Neural progenitor cell (in vitro differentiated cells): ENCODE measurements around the gene TRIP13. TPM values are rescaled to one million over a fixed set of nuclear protein-coding genes. Genes with fewer than 3 reads are reported as not detected.
A peak's percentile ranks its signal among the peaks of the same experiment; 100 is the strongest.

Source experiments
- DNase-seq: peaks from one replicate; pipeline ENCODE4 v3.0.0-alpha.2; 2016; ENCODE audit warnings: low spot score
- H2AFZ ChIP-seq: fragments of 200-600 bp; sonication (generic); replicated peaks from 2 replicates; pipeline ENCODE4 v1.6.1; 2016; ENCODE audit warnings: antibody characterized with exemption
- H3F3A ChIP-seq: fragments of 200-600 bp; sonication (generic); 2 replicates; pipeline ENCODE4 v1.6.1; 2016; ENCODE audit warnings: antibody characterized with exemption, low read depth
- H3K27ac ChIP-seq: fragments of 200-600 bp; sonication (generic); 2 replicates; pipeline ENCODE4 v1.5.1; 2016; ENCODE audit warnings: mild to moderate bottlenecking
- H3K27me3 ChIP-seq: fragments of 200-600 bp; sonication (generic); 2 replicates; pipeline ENCODE4 v1.6.1; 2016; ENCODE audit warnings: mild to moderate bottlenecking, moderate library complexity
- H3K36me3 ChIP-seq: fragments of 200-600 bp; sonication (generic); 2 replicates; pipeline ENCODE4 v1.5.1; 2016
- H3K4me1 ChIP-seq: fragments of 200-600 bp; sonication (generic); 2 replicates; pipeline ENCODE4 v1.6.1; 2016; ENCODE audit warnings: mixed run types
- H3K4me2 ChIP-seq: fragments of 200-600 bp; sonication (generic); 2 replicates; pipeline ENCODE4 v1.6.1; 2016
- H3K4me3 ChIP-seq: fragments of 200-600 bp; sonication (generic); 2 replicates; pipeline ENCODE4 v1.5.1; 2016
- H3K79me2 ChIP-seq: fragments of 200-600 bp; sonication (generic); 2 replicates; pipeline ENCODE4 v1.6.1; 2016; ENCODE audit warnings: low read depth
- H3K9ac ChIP-seq: fragments of 200-600 bp; sonication (generic); 2 replicates; pipeline ENCODE4 v1.6.1; 2016
- H3K9me3 ChIP-seq: fragments of 200-600 bp; sonication (generic); 2 replicates; pipeline ENCODE4 v1.5.1; 2016; ENCODE audit warnings: low read depth
- H4K20me1 ChIP-seq: fragments of 200-600 bp; sonication (generic); 2 replicates; pipeline ENCODE4 v1.6.1; 2016; ENCODE audit warnings: low read depth
- H3K27ac Mint-ChIP-seq: 3 replicates; pipeline ENCODE4 v1.8.0; 2021; ENCODE audit warnings: mixed read lengths
- H3K27me3 Mint-ChIP-seq: 2 replicates; pipeline ENCODE4 v1.8.0; 2022; ENCODE audit warnings: low read depth, mild to moderate bottlenecking, inconsistent platforms, moderate library complexity, mixed read lengths; ENCODE audit not compliant: insufficient read depth
- H3K36me3 Mint-ChIP-seq: 3 replicates; pipeline ENCODE4 v1.8.0; 2021; ENCODE audit warnings: mixed read lengths
- H3K4me1 Mint-ChIP-seq: 3 replicates; pipeline ENCODE4 v1.8.0; 2021; ENCODE audit warnings: mixed read lengths
- H3K4me3 Mint-ChIP-seq: 3 replicates; pipeline ENCODE4 v1.8.0; 2021; ENCODE audit warnings: mild to moderate bottlenecking, moderate library complexity, mixed read lengths
- H3K9me3 Mint-ChIP-seq: 3 replicates; pipeline ENCODE4 v1.8.0; 2020; ENCODE audit warnings: mixed read lengths
- EZH2 ChIP-seq: fragments of 200-600 bp; sonication (generic); IDR thresholded peaks from 2 replicates; pipeline ENCODE4 v1.6.1; 2017; ENCODE audit warnings: antibody characterized with exemption, mild to moderate bottlenecking, moderate library complexity
- EZH2phosphoT487 ChIP-seq: fragments of 200-600 bp; sonication (generic); IDR thresholded peaks from 2 replicates; pipeline ENCODE4 v1.6.1; 2017; ENCODE audit warnings: antibody characterized with exemption
- total RNA-seq: library from RNA; depleted of rRNA; stranded (reverse); fragments of >200 nt; gene quantifications from 2 replicates; pipeline ENCODE4 v1.2.3, GENCODE V29; 2015; ENCODE audit warnings: low replicate concordance
- TF ChIP-seq, protein P1 (sequence below): fragments of 200-600 bp; sonication (generic); IDR thresholded peaks from 2 replicates; pipeline ENCODE4 v1.5.1; 2017; ENCODE audit warnings: antibody characterized with exemption, mild to moderate bottlenecking

The TRIP13 gene
- total RNA-seq, 1 donor from 2014 or later: 32.3 TPM

GRCh38 chr5:947626-948471 lies 55.2 kb downstream of the TRIP13 start:
- no peak overlapping the region for H3K4me3 Mint-ChIP-seq
- Histone ChIP-seq H3F3A (peaks cover 7% of the 10 kb centered on the region), H3K4me2 (no peak overlapping the region), H3K79me2 (no peaks in the 10 kb centered on the region), H3K4me3 (no peak overlapping the region), H4K20me1 (no peaks in the 10 kb centered on the region), H3K4me1 (peaks cover 13% of the 10 kb centered on the region), H3K27ac (no peak overlapping the region), H3K9ac (no peak overlapping the region), H3K27me3 (peaks cover 23% of the 10 kb centered on the region), H3K9me3 (no peaks in the 10 kb centered on the region), H3K36me3 (no peaks in the 10 kb centered on the region), H2AFZ (no peak overlapping the region)
- TF ChIP-seq EZH2 (no peak), EZH2phosphoT487 (no peak)
- TF ChIP-seq, protein P1, sequence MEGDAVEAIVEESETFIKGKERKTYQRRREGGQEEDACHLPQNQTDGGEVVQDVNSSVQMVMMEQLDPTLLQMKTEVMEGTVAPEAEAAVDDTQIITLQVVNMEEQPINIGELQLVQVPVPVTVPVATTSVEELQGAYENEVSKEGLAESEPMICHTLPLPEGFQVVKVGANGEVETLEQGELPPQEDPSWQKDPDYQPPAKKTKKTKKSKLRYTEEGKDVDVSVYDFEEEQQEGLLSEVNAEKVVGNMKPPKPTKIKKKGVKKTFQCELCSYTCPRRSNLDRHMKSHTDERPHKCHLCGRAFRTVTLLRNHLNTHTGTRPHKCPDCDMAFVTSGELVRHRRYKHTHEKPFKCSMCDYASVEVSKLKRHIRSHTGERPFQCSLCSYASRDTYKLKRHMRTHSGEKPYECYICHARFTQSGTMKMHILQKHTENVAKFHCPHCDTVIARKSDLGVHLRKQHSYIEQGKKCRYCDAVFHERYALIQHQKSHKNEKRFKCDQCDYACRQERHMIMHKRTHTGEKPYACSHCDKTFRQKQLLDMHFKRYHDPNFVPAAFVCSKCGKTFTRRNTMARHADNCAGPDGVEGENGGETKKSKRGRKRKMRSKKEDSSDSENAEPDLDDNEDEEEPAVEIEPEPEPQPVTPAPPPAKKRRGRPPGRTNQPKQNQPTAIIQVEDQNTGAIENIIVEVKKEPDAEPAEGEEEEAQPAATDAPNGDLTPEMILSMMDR: no peak
- peak overlapping the region; percentile 10 for H3K27ac Mint-ChIP-seq
- H3K36me3 Mint-ChIP-seq: no peaks in the 10 kb centered on the region
- DNase-seq: no peak
- H3K4me1 Mint-ChIP-seq: peaks cover 41% of the 10 kb centered on the region
- peaks cover 14% of the 10 kb centered on the region for H3K9me3 Mint-ChIP-seq
- H3K27me3 Mint-ChIP-seq: peaks cover 9% of the 10 kb centered on the region

GRCh38 chr5:948472-949274 lies 56.0 kb downstream of the TRIP13 start:
- Histone ChIP-seq H3K27me3 (peaks cover 17% of the 10 kb centered on the region), H2AFZ (no peak overlapping the region), H4K20me1 (no peaks in the 10 kb centered on the region), H3K4me1 (peaks cover 13% of the 10 kb centered on the region), H3K4me2 (no peak overlapping the region), H3K4me3 (no peak overlapping the region), H3K79me2 (no peaks in the 10 kb centered on the region), H3K36me3 (no peaks in the 10 kb centered on the region), H3K27ac (no peak overlapping the region), H3K9ac (no peak overlapping the region), H3K9me3 (no peaks in the 10 kb centered on the region), H3F3A (peaks cover 7% of the 10 kb centered on the region)
- H3K27ac Mint-ChIP-seq: peak overlapping the region; percentile 10
- DNase-seq: no peak
- H3K36me3 Mint-ChIP-seq: no peaks in the 10 kb centered on the region
- peaks cover 14% of the 10 kb centered on the region for H3K9me3 Mint-ChIP-seq
- H3K27me3 Mint-ChIP-seq: peaks cover 13% of the 10 kb centered on the region
- TF ChIP-seq, protein P1: no peak
- no peak for TF ChIP-seq EZH2
- no peak for TF ChIP-seq EZH2phosphoT487
- no peak overlapping the region for H3K4me3 Mint-ChIP-seq
- H3K4me1 Mint-ChIP-seq: peaks cover 36% of the 10 kb centered on the region

DNA sequence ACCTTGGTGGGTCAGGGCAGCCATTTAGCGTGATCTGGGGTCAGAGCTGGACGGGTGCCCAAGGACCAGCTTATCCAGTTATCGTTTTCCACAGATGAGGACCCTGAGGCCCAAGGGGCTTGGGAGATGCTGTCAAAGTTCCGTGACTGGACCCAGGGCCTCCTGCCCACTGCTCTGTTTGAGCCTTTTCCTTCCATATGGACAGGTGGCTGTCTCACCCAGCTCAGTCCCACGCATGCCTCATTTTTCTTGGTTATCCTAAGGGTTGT lies 56.5 kb downstream of the TRIP13 start:
- no peak overlapping the region for H3K9ac ChIP-seq
- no peak overlapping the region for H3K27ac ChIP-seq
- H3K4me2 ChIP-seq: no peak overlapping the region
- H3K9me3 ChIP-seq: no peaks in the 10 kb centered on the region
- H3K27me3 ChIP-seq: peaks cover 17% of the 10 kb centered on the region
- no peaks in the 10 kb centered on the region for H3K79me2 ChIP-seq
- H4K20me1 ChIP-seq: no peaks in the 10 kb centered on the region
- no peak for TF ChIP-seq EZH2
- TF ChIP-seq, protein P1: no peak
- no peaks in the 10 kb centered on the region for H3K36me3 ChIP-seq
- Mint-ChIP-seq H3K4me1 (peaks cover 32% of the 10 kb centered on the region), H3K4me3 (no peak overlapping the region), H3K36me3 (no peaks in the 10 kb centered on the region), H3K9me3 (peaks cover 14% of the 10 kb centered on the region), H3K27ac (no peak overlapping the region), H3K27me3 (peaks cover 18% of the 10 kb centered on the region)
- H3F3A ChIP-seq: peaks cover 7% of the 10 kb centered on the region
- H3K4me3 ChIP-seq: no peak overlapping the region
- no peak overlapping the region for H2AFZ ChIP-seq
- no peak for DNase-seq
- H3K4me1 ChIP-seq: peaks cover 13% of the 10 kb centered on the region
